Measurements from ENCODE around the gene TBC1D23. TPM values are rescaled to one million over a fixed set of nuclear protein-coding genes. Genes with fewer than 3 reads are reported as not detected.
"Not testable (repeated sequence)": the region's sequence is repeated elsewhere in the genome, so short reads cannot be mapped to it uniquely, and the experiment has no call there.

Gene TBC1D23
- 10 to 100 TPM; 13.7 to 23.4 (median 14.0) TPM for polyA plus RNA-seq

DNA sequence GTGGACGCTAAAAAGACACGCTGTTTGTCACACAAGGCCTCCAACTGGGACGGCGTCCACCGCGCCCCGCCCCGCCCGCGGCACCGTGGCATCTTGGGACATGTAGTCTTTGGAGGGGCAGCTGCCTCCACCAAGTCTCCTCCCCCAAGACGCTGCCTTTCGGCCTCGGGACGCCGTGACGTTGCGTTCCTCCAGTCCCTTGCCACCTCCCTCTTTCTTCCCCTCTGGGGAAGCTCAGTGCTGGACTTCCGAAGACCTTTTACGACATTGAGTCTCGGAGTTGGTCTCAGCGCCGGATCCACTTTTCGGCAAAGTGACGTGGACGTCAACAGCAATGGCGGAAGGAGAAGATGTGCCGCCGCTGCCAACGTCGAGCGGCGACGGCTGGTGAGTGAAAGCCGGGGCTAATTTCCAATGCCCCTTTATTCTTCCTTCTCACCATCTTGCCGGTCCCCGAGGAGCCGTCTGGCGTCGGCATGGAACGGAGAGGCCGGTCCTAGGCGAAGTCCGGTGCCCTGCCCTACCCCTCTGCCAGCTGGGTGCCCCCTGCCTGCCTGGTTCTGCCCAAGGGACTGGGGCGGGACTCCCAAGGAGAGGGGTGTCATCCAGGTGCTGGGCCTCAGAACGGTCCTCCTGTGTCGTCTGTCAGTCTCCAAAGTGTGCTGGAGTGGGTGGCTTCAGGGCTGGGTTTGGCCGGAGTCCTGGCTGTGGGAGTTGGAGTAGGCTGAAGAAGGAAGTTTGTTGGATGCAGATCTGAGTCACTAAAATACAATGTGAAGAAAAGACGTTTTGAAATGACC lies at the start of gene TBC1D23:
Gene TBC1D23 (plus strand): TSS at position 308 of the 800 bp plus-strand sequence. CDS start 27 bp downstream, at position 335.
- no peaks in the 10 kb centered on the region for H3K9me3 Mint-ChIP-seq
- H3K27me3 Mint-ChIP-seq (ENCODE audit: low read depth in 3 of 3): peaks cover 0 to 7% (median 0%) of the 10 kb centered on the region in 3 donors
- peak within 1 kb of the TSS; percentile 91 to 99 (median 98) for H3K27ac Mint-ChIP-seq
- peak within 1 kb of the TSS; percentile 87 to 96 (median 92) for H3K4me3 Mint-ChIP-seq
- DNase-seq: peak; percentile 97
- H3K36me3 Mint-ChIP-seq: no peaks in the 10 kb centered on the region
- H3K4me1 Mint-ChIP-seq: peaks cover 40 to 52% of the 10 kb centered on the region in 2 donors

DNA sequence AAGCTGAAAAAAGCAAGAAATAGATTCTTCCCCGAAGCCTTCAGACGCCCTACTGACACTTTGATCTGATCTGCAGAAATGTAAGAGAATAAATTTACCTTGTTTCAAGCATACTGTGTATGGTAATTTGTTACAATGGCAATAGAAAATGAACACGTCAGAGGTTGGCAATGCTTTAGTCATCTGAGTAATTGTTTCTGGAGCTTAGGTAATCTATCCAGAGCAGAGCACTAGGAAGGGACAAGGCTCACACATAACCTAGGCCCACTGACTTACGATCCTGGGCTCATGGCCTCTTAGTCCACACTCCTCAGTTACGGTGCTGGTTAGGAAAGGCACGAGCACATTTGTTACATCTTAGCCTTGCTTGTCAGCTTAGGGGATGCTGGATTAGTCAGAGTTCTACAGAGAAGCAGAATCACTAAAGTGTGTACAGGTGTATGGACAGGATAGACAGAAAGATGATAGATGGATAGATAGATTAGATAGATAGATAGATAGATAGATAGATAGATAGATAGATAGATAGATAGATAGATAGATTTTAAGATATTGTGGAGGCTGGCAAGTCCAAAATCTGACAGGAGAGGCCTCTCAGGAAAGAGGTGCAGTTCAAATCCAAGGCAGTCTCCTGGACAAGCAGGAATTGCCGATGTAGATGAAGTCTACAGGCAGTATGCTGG lies 46.8 kb upstream of the TBC1D23 start:
- Mint-ChIP-seq H3K4me1 (peaks cover 14 to 19% of the 10 kb centered on the region in 2 donors), H3K4me3 (no peak overlapping the region), H3K9me3 (peaks cover 0 to 3% (median 1%) of the 10 kb centered on the region in 6 donors), H3K27me3 (ENCODE audit: low read depth in 3 of 3) (peaks cover 2 to 12% (median 5%) of the 10 kb centered on the region in 3 donors), H3K36me3 (peaks cover 0 to 2% (median 0%) of the 10 kb centered on the region in 3 donors), H3K27ac (no peak overlapping the region)
- no peak for DNase-seq

DNA sequence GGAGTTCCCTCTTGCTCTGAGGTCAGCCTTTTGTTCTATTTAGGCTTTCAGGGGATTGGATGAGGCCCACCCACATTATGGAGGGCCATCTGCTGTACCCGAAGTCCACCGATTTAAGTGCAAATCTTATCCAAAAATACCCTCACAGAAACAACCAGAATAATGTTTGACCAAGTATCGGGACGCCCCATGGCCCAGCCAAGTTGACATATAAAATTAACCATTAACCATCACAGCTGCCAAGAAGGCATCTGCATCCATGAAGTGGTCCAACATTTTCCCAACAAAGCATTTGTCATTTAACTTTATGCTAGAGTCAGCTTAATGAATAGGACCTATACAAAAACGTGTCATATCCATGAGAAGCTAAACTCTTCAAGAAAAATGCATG lies 46.2 kb upstream of the TBC1D23 start:
- Mint-ChIP-seq H3K36me3 (peaks cover 0 to 2% (median 0%) of the 10 kb centered on the region in 3 donors), H3K4me3 (no peak overlapping the region), H3K27ac (no peak overlapping the region), H3K9me3 (peaks cover 0 to 5% (median 2%) of the 10 kb centered on the region in 6 donors), H3K27me3 (ENCODE audit: low read depth in 3 of 3) (peaks cover 2 to 12% (median 10%) of the 10 kb centered on the region in 3 donors), H3K4me1 (peaks cover 14 to 18% of the 10 kb centered on the region in 2 donors)
- no peak for DNase-seq

DNA sequence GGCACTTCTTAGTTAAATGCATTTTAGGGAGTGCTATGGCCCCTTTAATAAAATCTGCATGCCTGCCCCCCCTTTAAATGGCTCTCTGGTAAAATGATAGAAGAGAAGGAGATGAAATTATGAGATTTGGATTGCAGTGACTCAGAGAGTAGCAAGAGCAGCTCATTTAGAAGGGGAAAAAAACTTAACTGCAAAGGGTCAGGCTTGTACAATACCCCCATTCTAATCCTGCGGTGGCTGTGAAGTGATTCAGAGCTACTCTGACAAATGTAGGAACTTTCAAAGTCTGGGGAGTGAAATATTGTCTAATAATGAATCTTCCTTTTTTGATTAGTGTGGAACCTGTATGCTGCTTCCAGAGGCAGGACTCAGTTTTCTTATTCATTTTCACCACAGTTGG lies 44.1 kb upstream of the TBC1D23 start:
- Mint-ChIP-seq H3K4me1 (peaks cover 7 to 8% of the 10 kb centered on the region in 2 donors), H3K4me3 (no peak overlapping the region)
- no peak for DNase-seq

DNA sequence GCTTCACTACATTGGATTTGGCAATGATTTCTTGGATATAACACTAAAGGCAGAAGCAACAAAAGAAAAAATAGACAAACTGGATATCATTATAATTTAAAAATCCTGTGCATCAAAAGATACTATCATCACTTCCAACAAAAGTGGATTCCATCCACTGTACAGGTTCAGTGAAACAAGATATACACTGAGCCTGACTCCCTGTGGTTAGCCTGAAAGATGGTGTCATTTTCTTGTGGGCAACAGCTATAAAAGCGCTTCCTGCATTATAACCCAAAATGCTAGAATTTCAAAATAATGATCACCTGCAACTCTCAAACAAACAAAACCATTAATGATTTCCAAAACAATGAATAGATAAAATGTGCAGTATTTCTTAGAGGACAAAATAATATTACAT lies 39.6 kb upstream of the TBC1D23 start:
- Mint-ChIP-seq H3K4me3 (no peak overlapping the region), H3K27ac (no peak overlapping the region), H3K4me1 (peaks cover 7 to 8% of the 10 kb centered on the region in 2 donors), H3K36me3 (peaks cover 0 to 2% (median 0%) of the 10 kb centered on the region in 3 donors), H3K9me3 (peaks cover 0 to 6% (median 2%) of the 10 kb centered on the region in 6 donors), H3K27me3 (ENCODE audit: low read depth in 3 of 3) (peaks cover 1 to 12% (median 12%) of the 10 kb centered on the region in 3 donors)
- DNase-seq: peak in 2 of 3 donors; percentile 2 to 6

More for the DNA sequence above, 44.1 kb upstream of the TBC1D23 start:
- peaks cover 0 to 2% (median 0%) of the 10 kb centered on the region in 3 donors for H3K36me3 Mint-ChIP-seq
- H3K9me3 Mint-ChIP-seq: peaks cover 0 to 6% (median 2%) of the 10 kb centered on the region in 6 donors
- no peak overlapping the region for H3K27ac Mint-ChIP-seq
- H3K27me3 Mint-ChIP-seq (ENCODE audit: low read depth in 3 of 3): peaks cover 3 to 12% (median 12%) of the 10 kb centered on the region in 3 donors

DNA sequence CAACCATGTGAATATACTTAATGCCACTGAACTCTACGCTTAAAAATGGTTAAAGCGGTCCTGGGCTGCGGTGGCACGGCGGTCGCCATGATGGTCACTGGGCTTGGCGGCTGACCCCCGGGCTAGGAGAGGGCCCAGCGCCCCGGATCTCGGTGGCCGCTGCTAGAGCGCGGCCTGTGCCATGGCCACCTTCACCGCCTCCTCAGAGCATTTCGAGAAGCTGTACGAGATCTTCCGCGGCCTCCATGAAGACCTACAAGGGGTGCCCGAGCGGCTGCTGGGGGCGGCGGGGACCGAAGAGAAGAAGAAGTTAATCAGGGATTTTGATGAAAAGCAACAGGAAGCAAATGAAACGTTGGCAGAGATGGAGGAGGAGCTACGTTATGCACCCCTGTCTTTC lies 35.6 kb upstream of the TBC1D23 start:
- Mint-ChIP-seq H3K9me3 (peaks cover 0 to 3% (median 0%) of the 10 kb centered on the region in 6 donors), H3K4me3 (no peak overlapping the region), H3K36me3 (no peaks in the 10 kb centered on the region), H3K27ac (no peak overlapping the region), H3K4me1 (peaks cover 7 to 8% of the 10 kb centered on the region in 2 donors), H3K27me3 (ENCODE audit: low read depth in 3 of 3) (peaks cover 0 to 2% (median 1%) of the 10 kb centered on the region in 3 donors)
- DNase-seq: no peak

DNA sequence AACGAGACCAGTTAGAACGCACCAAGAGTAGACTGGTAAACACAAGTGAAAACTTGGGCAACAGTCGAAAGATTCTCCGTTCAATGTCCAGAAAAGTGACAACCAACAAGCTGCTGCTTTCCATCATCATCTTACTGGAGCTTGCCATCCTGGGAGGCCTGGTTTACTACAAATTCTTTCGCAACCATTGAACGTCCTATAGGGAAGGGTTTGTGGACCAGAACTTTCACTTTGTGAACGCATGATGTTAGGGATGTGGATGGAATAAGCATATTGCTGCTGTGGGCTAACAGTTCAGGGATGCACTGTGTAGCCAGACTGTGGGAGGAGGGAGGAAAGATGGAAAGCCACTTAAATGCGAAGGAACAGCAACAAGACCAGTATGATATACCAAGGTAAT lies 34.9 kb upstream of the TBC1D23 start:
- Mint-ChIP-seq H3K4me1 (peaks cover 4 to 5% of the 10 kb centered on the region in 2 donors), H3K27ac (no peak overlapping the region), H3K27me3 (ENCODE audit: low read depth in 3 of 3) (peaks cover 0 to 2% (median 1%) of the 10 kb centered on the region in 3 donors), H3K4me3 (no peak overlapping the region), H3K36me3 (no peaks in the 10 kb centered on the region), H3K9me3 (peaks cover 0 to 3% (median 0%) of the 10 kb centered on the region in 6 donors)
- no peak for DNase-seq

DNA sequence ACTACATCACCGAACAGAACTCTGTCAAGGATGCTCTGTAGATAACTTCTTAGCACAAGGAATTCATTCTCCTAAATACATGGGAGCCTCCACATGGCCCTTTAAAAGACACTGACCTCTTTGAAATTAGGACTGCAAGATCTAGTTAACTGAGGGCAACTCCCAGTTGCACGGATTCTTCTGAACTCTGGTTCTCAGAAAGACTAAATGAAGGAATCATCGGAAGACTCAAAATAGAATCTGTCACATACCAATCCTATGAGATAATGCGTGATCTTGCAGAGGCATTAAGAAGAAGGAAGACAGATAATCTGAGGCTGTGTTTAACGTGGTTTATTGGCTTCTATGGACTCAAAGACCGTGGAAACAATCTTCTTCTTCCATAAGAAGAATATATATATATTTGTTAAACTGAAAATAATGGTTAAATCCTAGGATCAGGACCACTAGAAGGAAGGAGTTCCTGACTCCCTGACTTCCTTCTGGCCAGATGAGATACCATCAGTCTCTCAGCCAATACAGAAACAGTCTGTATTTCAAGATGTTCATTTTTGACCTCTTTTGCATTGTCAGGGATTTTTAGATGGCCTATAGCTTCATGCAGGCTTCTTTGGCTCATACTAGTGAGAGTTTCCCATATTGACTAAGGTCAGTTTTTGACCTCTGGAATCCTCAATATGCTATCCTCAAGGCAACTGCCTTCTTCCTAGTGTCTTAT lies 33.9 kb upstream of the TBC1D23 start:
- Mint-ChIP-seq H3K4me1 (no peaks in the 10 kb centered on the region), H3K4me3 (no peak overlapping the region), H3K27me3 (ENCODE audit: low read depth in 3 of 3) (peaks cover 0 to 2% (median 0%) of the 10 kb centered on the region in 3 donors), H3K27ac (no peak overlapping the region), H3K9me3 (peaks cover 0 to 3% (median 0%) of the 10 kb centered on the region in 6 donors), H3K36me3 (no peaks in the 10 kb centered on the region)
- DNase-seq: no peak

DNA sequence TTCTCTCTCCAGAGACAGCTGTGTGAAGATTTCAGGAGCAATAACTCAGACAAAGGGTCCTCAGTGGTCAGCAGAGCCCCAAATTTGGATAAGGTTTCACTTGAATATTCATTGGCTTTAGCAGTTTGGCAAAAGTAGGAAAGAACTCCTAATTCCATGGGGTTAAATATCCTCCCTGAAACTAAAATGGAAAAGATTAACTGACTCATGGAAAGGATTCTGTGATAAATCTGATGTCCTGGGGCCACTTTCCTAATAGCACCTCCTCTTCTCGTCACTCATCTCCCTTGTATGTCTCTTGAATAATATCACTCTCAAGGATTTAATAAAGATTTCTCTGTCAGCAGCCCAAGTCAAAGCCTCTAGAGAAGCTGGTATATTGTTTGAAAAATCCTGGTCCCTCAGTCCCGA lies 33.3 kb upstream of the TBC1D23 start:
- Mint-ChIP-seq H3K27me3 (ENCODE audit: low read depth in 3 of 3) (peaks cover 0 to 2% (median 0%) of the 10 kb centered on the region in 3 donors), H3K36me3 (no peaks in the 10 kb centered on the region), H3K9me3 (peaks cover 0 to 3% (median 0%) of the 10 kb centered on the region in 6 donors), H3K27ac (no peak overlapping the region), H3K4me1 (no peaks in the 10 kb centered on the region), H3K4me3 (no peak overlapping the region)
- no peak for DNase-seq

DNA sequence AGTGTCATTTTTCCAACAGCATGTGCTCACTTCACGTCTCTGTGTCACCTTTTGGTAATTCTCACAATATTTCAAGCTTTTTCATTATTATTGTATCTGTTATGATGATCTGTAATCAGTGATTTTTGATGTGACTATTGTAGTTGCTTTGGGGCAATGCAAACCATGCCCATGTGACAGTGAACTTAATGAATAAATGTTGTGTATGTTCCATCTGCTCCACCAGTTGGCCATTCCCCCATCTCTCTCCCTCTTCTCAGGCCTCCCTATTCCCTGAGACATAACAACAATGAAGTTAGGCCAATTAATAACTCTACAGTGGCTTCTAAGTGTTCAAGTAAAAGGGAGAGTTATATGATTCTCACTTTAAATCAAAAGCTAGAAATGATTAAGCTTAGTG lies 32.5 kb upstream of the TBC1D23 start:
- Mint-ChIP-seq H3K36me3 (no peaks in the 10 kb centered on the region), H3K27ac (no peak overlapping the region), H3K27me3 (ENCODE audit: low read depth in 3 of 3) (no peaks in the 10 kb centered on the region), H3K4me1 (no peaks in the 10 kb centered on the region), H3K4me3 (no peak overlapping the region), H3K9me3 (peaks cover 0 to 3% (median 0%) of the 10 kb centered on the region in 6 donors)
- no peak for DNase-seq

DNA sequence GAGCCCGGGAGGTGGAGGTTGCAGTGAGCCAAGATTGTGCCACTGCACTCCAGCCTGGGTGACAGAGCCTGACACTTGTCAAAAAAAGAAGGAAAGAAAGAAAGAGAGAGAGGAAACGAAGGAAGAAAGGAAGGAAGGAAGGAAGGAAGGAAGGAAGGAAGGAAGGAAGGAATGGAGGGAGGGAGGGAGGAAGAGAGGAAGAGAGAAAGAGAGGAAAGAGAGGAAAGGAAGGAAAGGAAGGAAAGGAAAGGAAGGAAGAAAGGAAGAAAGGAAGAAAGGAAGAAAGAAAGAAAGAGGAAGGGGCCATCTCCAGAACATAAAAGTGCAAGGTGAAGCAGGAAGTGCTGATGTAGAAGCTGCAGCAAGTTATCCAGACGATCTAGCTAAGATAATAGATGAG lies 31.6 kb upstream of the TBC1D23 start:
- not testable (repeated sequence) for H3K4me3 Mint-ChIP-seq, H3K4me1 Mint-ChIP-seq

DNA sequence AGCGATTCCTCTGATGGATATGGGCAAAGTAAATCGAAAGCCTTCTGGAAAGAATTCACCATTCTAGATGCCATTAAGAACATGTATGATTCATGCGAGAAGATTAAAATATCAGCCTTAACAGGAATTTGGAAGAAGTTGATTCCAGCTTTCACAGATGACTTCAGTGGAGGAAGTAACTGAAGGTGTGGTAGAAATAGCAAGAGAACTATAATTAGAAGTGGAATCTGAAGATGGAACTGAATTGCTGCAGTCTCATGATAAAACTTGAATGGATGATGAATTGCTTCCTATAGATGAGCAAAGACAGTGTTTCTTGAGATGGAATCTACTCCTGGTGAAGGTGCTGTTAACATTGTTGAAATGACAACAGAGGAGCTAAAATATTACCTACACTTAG lies 30.1 kb upstream of the TBC1D23 start:
- Mint-ChIP-seq H3K4me1 (no peaks in the 10 kb centered on the region), H3K27ac (no peak overlapping the region), H3K9me3 (peaks cover 0 to 3% (median 0%) of the 10 kb centered on the region in 6 donors), H3K4me3 (no peak overlapping the region), H3K27me3 (ENCODE audit: low read depth in 3 of 3) (no peaks in the 10 kb centered on the region), H3K36me3 (no peaks in the 10 kb centered on the region)
- DNase-seq: no peak

More for the DNA sequence above, 31.6 kb upstream of the TBC1D23 start:
- H3K9me3 Mint-ChIP-seq; H3K27me3 Mint-ChIP-seq (ENCODE audit: low read depth in 3 of 3); H3K36me3 Mint-ChIP-seq; DNase-seq: not testable (repeated sequence)
- H3K27ac Mint-ChIP-seq: peak overlapping the region in 1 of 6 donors; percentile 65

DNA sequence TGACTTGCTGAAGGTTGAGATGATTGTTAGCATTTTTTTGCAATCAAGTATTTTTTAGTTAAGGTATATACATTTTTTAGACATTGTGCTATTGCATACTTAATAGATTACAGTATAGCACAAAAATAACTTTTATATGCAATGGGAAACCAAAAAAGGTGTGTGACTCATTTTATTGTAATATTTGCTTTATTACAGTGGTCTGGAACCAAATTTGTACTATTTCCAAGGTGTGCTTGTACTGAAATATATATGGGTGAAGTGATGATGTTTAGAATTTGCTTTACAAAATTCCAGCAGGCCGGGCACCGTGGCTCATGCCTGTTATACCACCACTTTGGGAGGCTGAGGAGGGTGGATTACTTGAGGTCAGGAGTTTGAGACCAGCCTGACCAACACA lies 29.1 kb upstream of the TBC1D23 start:
- no peak for DNase-seq
- no peaks in the 10 kb centered on the region for H3K4me1 Mint-ChIP-seq
- no peaks in the 10 kb centered on the region for H3K27me3 Mint-ChIP-seq (ENCODE audit: low read depth in 3 of 3)
- H3K4me3 Mint-ChIP-seq: no peak overlapping the region
- no peaks in the 10 kb centered on the region for H3K9me3 Mint-ChIP-seq
- H3K27ac Mint-ChIP-seq: no peak overlapping the region
- no peaks in the 10 kb centered on the region for H3K36me3 Mint-ChIP-seq

All from immature natural killer cell (primary cell).